ENCODE data around the gene MCM3AP.

- TF ChIP-seq CTCF (IDR thresholded peaks at IDR 0.05; ENCODE audit: low read length) (no peak), EZH2 (IDR thresholded peaks at IDR 0.05; ENCODE audit: borderline replicate concordance, low read length) (no peak)
Observed at GRCh38 chr21:46316708-46317324, 31.4 kb upstream of the MCM3AP start.

Data from OCI-LY1 (cell line).